ENCODE data around the gene DAPK2.

DNA sequence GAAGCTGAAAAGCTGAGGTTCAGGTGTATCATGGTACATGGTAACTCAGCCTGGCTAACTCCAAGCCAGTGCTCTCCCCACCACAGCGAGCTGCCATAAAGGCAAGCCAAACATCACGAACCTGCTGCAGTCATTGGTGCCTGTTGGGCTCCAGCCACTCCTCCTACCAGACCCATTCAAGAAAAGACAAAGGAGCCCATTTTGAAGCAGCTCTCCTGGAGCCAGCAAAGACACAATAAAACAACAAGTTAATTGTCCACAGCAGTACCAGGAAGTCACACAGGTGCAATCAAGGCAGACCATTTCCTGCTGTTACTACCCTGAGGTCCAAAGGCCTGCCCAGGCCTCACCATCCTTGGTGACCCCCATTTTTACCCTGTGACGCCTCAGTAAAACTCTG lies 77.6 kb downstream of the DAPK2 start:
- TF ChIP-seq FOXM1 (IDR thresholded peaks at IDR 0.05; ENCODE audit: borderline replicate concordance, low read depth) (no peak), REST (IDR thresholded peaks at IDR 0.05; ENCODE audit: low read depth) (no peak), CEBPB (IDR thresholded peaks at IDR 0.05) (no peak), USF1 (IDR thresholded peaks at IDR 0.05) (no peak), EP300 (IDR thresholded peaks at IDR 0.05; ENCODE audit: borderline replicate concordance) (no peak), MAX (IDR thresholded peaks at IDR 0.05) (no peak), CREB1 (IDR thresholded peaks at IDR 0.05; ENCODE audit: low read depth) (no peak), TAF1 (IDR thresholded peaks at IDR 0.05; ENCODE audit: low read depth) (no peak), ZBTB7A (IDR thresholded peaks at IDR 0.05; ENCODE audit: low read depth) (no peak), YY1 (IDR thresholded peaks at IDR 0.05; ENCODE audit: low read depth) (no peak), RAD21 (IDR thresholded peaks at IDR 0.05; ENCODE audit: low read depth) (no peak), TEAD4 (IDR thresholded peaks at IDR 0.05) (no peak)

All from Ishikawa (cell line).